ENCODE results near the gene ARMC9.

DNA sequence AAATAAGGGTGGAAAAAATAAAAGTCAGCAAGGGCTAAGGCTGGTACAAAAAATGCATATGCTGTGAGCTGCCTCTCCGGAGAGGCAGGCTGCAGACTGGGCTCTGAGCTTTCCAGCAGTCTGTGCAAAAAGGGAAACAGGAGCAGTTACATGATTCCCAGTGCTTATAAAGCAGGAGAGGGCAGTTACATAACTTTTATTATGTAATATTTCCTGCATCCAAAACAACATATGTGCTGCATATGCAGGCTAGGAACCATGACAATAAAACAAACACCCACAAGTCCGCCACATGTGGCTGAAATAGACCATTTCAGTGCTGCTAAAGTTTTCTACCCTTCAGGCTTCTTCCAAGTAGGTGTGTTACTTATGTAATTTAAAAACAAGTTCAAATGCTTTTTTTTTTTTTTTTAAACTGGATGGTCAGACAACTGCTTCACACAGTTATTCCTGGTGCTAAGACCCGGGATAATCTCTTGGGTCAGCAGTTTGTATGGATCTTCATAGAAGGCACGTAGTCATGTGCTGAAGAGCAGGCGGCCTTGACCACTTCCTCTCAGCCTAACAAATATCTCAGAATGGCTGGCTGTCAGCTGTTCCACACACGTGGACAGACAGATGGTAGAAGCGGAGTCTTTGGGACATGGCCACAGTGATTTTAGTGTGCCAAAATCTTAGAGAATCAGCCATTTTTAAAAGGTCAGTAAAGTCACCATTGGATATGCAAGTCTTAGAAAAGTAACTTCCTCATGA, 43.5 kb downstream of the ARMC9 start:
- TF ChIP-seq, protein P1, sequence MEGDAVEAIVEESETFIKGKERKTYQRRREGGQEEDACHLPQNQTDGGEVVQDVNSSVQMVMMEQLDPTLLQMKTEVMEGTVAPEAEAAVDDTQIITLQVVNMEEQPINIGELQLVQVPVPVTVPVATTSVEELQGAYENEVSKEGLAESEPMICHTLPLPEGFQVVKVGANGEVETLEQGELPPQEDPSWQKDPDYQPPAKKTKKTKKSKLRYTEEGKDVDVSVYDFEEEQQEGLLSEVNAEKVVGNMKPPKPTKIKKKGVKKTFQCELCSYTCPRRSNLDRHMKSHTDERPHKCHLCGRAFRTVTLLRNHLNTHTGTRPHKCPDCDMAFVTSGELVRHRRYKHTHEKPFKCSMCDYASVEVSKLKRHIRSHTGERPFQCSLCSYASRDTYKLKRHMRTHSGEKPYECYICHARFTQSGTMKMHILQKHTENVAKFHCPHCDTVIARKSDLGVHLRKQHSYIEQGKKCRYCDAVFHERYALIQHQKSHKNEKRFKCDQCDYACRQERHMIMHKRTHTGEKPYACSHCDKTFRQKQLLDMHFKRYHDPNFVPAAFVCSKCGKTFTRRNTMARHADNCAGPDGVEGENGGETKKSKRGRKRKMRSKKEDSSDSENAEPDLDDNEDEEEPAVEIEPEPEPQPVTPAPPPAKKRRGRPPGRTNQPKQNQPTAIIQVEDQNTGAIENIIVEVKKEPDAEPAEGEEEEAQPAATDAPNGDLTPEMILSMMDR (conservative IDR thresholded peaks at IDR 0.05; ENCODE audit: low read depth, low read length): no peak
- no peak for TF ChIP-seq EZH2 (IDR thresholded peaks at IDR 0.05; ENCODE audit: low read length, unreplicated experiment)
- TF ChIP-seq EZH2phosphoT487 (IDR thresholded peaks at IDR 0.05; ENCODE audit: borderline replicate concordance, low read length): no peak

Measured in PC-3 (cell line).